Neural cell (in vitro differentiated cells): Measurements from ENCODE around the gene CNTNAP2. TPM values are rescaled to one million over a fixed set of nuclear protein-coding genes. Genes with fewer than 3 reads are reported as not detected.

Source experiments
- H2AFZ ChIP-seq: fragments of 200-600, 300-800 bp; sonication (generic), shearing (Covaris generic); 2 replicates; pipeline ENCODE4 v1.6.0; 2014; ENCODE audit warnings: low read depth, mild to moderate bottlenecking, antibody characterized with exemption, low read length, moderate library complexity
- H3F3A ChIP-seq: fragments of 200-600 bp; shearing (Covaris generic); 2 replicates; pipeline ENCODE4 v1.6.1; 2016; ENCODE audit warnings: mild to moderate bottlenecking, moderate library complexity, mixed read lengths, antibody characterized with exemption, low read length; ENCODE audit not compliant: insufficient read depth, poor library complexity, severe bottlenecking
- H3K27ac ChIP-seq: fragments of 200-600, 300-800 bp; sonication (generic), shearing (Covaris generic); 2 replicates; pipeline ENCODE4 v1.5.1; 2014; ENCODE audit warnings: mild to moderate bottlenecking, low read length, moderate library complexity
- H3K27me3 ChIP-seq: fragments of 300-800, 200-600 bp; sonication (generic), shearing (Covaris generic); 2 replicates; pipeline ENCODE4 v1.6.0; 2014; ENCODE audit warnings: mild to moderate bottlenecking, low read depth, low read length, moderate library complexity; ENCODE audit not compliant: insufficient read depth
- H3K36me3 ChIP-seq: fragments of 300-800, 200-600 bp; sonication (generic), shearing (Covaris generic); 2 replicates; pipeline ENCODE4 v1.5.1; 2014; ENCODE audit warnings: mild to moderate bottlenecking, antibody characterized with exemption, low read length, moderate library complexity; ENCODE audit not compliant: insufficient read depth
- H3K4me2 ChIP-seq: fragments of 300-800, 200-600 bp; sonication (generic), shearing (Covaris generic); 2 replicates; pipeline ENCODE4 v1.6.0; 2014; ENCODE audit warnings: mild to moderate bottlenecking, low read length
- H3K4me3 ChIP-seq: fragments of 300-800, 200-600 bp; sonication (generic), shearing (Covaris generic); 2 replicates; pipeline ENCODE4 v1.5.1; 2014; ENCODE audit warnings: mild to moderate bottlenecking, low read length, moderate library complexity
- H3K79me2 ChIP-seq: fragments of 200-600 bp; shearing (Covaris generic); replicated peaks from 2 replicates; pipeline ENCODE4 v1.6.0; 2014; ENCODE audit warnings: mild to moderate bottlenecking, low read length, moderate library complexity; ENCODE audit not compliant: insufficient read depth
- H3K9ac ChIP-seq: fragments of 300-800, 200-600 bp; sonication (generic), shearing (Covaris generic); 2 replicates; pipeline ENCODE4 v1.6.1; 2016; ENCODE audit warnings: mild to moderate bottlenecking, low read length, mixed read lengths
- H3K9me2 ChIP-seq: fragments of 200-600 bp; shearing (Covaris generic); 2 replicates; pipeline ENCODE4 v1.6.1; 2016; ENCODE audit warnings: mild to moderate bottlenecking, low read length, mixed read lengths; ENCODE audit not compliant: insufficient read depth
- H3K9me3 ChIP-seq: fragments of 200-600, 300-800 bp; sonication (generic), shearing (Covaris generic); 2 replicates; pipeline ENCODE4 v1.6.1; 2016; ENCODE audit warnings: mild to moderate bottlenecking, mixed run types, low read length, moderate library complexity, mixed read lengths
- H4K20me1 ChIP-seq: fragments of 200-600 bp; shearing (Covaris generic); 2 replicates; pipeline ENCODE4 v1.6.1; 2016; ENCODE audit warnings: mild to moderate bottlenecking, mixed run types; ENCODE audit not compliant: insufficient read depth
- EP300 ChIP-seq: fragments of 450-650 bp; conservative IDR thresholded peaks from 2 replicates; pipeline ENCODE4 v1.6.1; 2014; ENCODE audit warnings: antibody characterized with exemption, mild to moderate bottlenecking, moderate library complexity; ENCODE audit not compliant: poor library complexity, severe bottlenecking
- EZH2 ChIP-seq: fragments of 200-600, 300-800 bp; shearing (Covaris generic), sonication (generic); IDR thresholded peaks from 2 replicates; pipeline ENCODE4 v1.6.1; 2014; ENCODE audit warnings: antibody characterized with exemption, low read length, borderline replicate concordance, mild to moderate bottlenecking; ENCODE audit not compliant: insufficient read depth, poor library complexity, severe bottlenecking
- MXI1 ChIP-seq: fragments of 450-650 bp; conservative IDR thresholded peaks from 2 replicates; pipeline ENCODE4 v1.6.1; 2014; ENCODE audit warnings: antibody characterized with exemption, mild to moderate bottlenecking; ENCODE audit not compliant: poor library complexity, severe bottlenecking
- POLR2AphosphoS5 ChIP-seq: IDR thresholded peaks from 2 replicates; pipeline ENCODE4 v1.6.1; 2012
- RAD21 ChIP-seq: fragments of 450-650 bp; conservative IDR thresholded peaks from 2 replicates; pipeline ENCODE4 v1.6.1; 2014; ENCODE audit warnings: antibody characterized with exemption, mild to moderate bottlenecking, moderate library complexity
- SMC3 ChIP-seq: fragments of 450-650 bp; conservative IDR thresholded peaks from 2 replicates; pipeline ENCODE4 v1.6.1; 2014; ENCODE audit warnings: antibody characterized with exemption, mild to moderate bottlenecking, moderate library complexity; ENCODE audit not compliant: poor library complexity
- TAF1 ChIP-seq: IDR thresholded peaks from 2 replicates; pipeline ENCODE4 v1.6.1; 2012; ENCODE audit warnings: low read depth
- polyA plus RNA-seq: library from polyadenylated mRNA; depleted of rRNA; stranded (reverse); fragments of >200 nt; gene quantifications from 2 replicates; pipeline ENCODE4 v1.2.3, GENCODE V29; 2014
- TF ChIP-seq, protein P1 (sequence below): IDR thresholded peaks from 2 replicates; pipeline ENCODE4 v1.6.1; 2012; ENCODE audit warnings: borderline replicate concordance
- TF ChIP-seq, protein P2 (sequence below): fragments of 450-650 bp; IDR thresholded peaks from 2 replicates; pipeline ENCODE4 v1.5.1; 2014; ENCODE audit warnings: antibody characterized with exemption, mild to moderate bottlenecking, moderate library complexity; ENCODE audit not compliant: poor library complexity, severe bottlenecking

Gene CNTNAP2
- polyA plus RNA-seq, 1 donor from 2014 or later = 276 TPM

GRCh38 chr7:148262721-148263229, 2146.2 kb downstream of the CNTNAP2 start:
- H3K27me3 ChIP-seq = no peaks in the 10 kb centered on the region
- peak overlapping the region; percentile 48 for H3K9ac ChIP-seq
- no peak overlapping the region for H2AFZ ChIP-seq
- no peaks in the 10 kb centered on the region for H3K9me2 ChIP-seq
- no peaks in the 10 kb centered on the region for H3K79me2 ChIP-seq
- no peaks in the 10 kb centered on the region for H3F3A ChIP-seq
- H4K20me1 ChIP-seq = no peaks in the 10 kb centered on the region
- H3K9me3 ChIP-seq = no peaks in the 10 kb centered on the region
- H3K36me3 ChIP-seq = no peaks in the 10 kb centered on the region
- H3K4me3 ChIP-seq = peak overlapping the region; percentile 16
- TF ChIP-seq, protein P1, sequence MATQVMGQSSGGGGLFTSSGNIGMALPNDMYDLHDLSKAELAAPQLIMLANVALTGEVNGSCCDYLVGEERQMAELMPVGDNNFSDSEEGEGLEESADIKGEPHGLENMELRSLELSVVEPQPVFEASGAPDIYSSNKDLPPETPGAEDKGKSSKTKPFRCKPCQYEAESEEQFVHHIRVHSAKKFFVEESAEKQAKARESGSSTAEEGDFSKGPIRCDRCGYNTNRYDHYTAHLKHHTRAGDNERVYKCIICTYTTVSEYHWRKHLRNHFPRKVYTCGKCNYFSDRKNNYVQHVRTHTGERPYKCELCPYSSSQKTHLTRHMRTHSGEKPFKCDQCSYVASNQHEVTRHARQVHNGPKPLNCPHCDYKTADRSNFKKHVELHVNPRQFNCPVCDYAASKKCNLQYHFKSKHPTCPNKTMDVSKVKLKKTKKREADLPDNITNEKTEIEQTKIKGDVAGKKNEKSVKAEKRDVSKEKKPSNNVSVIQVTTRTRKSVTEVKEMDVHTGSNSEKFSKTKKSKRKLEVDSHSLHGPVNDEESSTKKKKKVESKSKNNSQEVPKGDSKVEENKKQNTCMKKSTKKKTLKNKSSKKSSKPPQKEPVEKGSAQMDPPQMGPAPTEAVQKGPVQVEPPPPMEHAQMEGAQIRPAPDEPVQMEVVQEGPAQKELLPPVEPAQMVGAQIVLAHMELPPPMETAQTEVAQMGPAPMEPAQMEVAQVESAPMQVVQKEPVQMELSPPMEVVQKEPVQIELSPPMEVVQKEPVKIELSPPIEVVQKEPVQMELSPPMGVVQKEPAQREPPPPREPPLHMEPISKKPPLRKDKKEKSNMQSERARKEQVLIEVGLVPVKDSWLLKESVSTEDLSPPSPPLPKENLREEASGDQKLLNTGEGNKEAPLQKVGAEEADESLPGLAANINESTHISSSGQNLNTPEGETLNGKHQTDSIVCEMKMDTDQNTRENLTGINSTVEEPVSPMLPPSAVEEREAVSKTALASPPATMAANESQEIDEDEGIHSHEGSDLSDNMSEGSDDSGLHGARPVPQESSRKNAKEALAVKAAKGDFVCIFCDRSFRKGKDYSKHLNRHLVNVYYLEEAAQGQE = no peak
- TF ChIP-seq MXI1 (peak; percentile 29), EP300 (peak; percentile 25), RAD21 (peak; percentile 97), EZH2 (no peak), POLR2AphosphoS5 (no peak), TAF1 (no peak), SMC3 (peak; percentile 94)
- TF ChIP-seq, protein P2, sequence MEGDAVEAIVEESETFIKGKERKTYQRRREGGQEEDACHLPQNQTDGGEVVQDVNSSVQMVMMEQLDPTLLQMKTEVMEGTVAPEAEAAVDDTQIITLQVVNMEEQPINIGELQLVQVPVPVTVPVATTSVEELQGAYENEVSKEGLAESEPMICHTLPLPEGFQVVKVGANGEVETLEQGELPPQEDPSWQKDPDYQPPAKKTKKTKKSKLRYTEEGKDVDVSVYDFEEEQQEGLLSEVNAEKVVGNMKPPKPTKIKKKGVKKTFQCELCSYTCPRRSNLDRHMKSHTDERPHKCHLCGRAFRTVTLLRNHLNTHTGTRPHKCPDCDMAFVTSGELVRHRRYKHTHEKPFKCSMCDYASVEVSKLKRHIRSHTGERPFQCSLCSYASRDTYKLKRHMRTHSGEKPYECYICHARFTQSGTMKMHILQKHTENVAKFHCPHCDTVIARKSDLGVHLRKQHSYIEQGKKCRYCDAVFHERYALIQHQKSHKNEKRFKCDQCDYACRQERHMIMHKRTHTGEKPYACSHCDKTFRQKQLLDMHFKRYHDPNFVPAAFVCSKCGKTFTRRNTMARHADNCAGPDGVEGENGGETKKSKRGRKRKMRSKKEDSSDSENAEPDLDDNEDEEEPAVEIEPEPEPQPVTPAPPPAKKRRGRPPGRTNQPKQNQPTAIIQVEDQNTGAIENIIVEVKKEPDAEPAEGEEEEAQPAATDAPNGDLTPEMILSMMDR = peak; percentile 96
- H3K27ac ChIP-seq = peak overlapping the region; percentile 28
- H3K4me2 ChIP-seq = no peak overlapping the region

DNA sequence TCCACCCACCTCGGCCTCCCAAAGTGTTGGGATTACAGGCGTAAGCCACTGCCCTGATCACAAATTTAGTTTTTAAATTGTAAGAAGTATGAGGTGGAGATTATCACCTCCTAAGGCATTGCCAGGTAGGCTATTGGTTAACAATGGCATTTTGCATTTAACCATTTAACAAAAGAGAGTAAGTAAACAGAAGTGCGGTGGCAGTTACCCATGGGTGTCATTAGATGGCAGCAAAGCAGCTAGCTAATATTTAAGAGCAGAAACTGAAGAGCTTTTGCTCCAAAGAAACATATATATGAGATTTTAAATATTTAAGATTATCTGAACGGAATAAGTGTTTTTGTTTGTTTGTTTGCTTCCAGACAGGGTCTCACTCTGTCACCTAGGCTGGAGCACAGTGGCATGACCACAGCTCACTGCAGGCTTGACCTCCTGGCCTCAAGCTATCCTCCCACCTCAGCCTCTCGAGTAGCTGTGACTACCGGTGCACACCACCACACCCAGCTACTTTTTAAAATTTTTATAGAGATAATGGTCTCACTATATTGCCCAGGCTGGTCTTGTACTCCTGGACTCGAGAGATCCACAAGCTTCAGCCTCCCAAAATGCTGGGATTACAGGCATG, 2148.4 kb downstream of the CNTNAP2 start:
- Histone ChIP-seq H3K27ac (peak overlapping the region; percentile 29), H3K4me2 (no peak overlapping the region), H4K20me1 (no peaks in the 10 kb centered on the region), H2AFZ (no peak overlapping the region), H3K36me3 (no peaks in the 10 kb centered on the region), H3K9me2 (no peaks in the 10 kb centered on the region), H3K9ac (no peak overlapping the region), H3K4me3 (no peak overlapping the region), H3K79me2 (no peaks in the 10 kb centered on the region), H3K27me3 (no peaks in the 10 kb centered on the region), H3K9me3 (no peaks in the 10 kb centered on the region), H3F3A (no peaks in the 10 kb centered on the region)
- TF ChIP-seq, protein P2 = peak; percentile 93
- TF ChIP-seq EP300 (no peak), RAD21 (peak; percentile 95), POLR2AphosphoS5 (no peak), EZH2 (no peak), TAF1 (no peak), MXI1 (no peak), SMC3 (peak; percentile 96)
- TF ChIP-seq, protein P1 = no peak
